ENCODE measurements around the gene TIRAP.
"Not testable (repeated sequence)": the region's sequence is repeated elsewhere in the genome, so short reads cannot be mapped to it uniquely, and the experiment has no call there.

The TIRAP gene, protein sequence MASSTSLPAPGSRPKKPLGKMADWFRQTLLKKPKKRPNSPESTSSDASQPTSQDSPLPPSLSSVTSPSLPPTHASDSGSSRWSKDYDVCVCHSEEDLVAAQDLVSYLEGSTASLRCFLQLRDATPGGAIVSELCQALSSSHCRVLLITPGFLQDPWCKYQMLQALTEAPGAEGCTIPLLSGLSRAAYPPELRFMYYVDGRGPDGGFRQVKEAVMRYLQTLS

DNA sequence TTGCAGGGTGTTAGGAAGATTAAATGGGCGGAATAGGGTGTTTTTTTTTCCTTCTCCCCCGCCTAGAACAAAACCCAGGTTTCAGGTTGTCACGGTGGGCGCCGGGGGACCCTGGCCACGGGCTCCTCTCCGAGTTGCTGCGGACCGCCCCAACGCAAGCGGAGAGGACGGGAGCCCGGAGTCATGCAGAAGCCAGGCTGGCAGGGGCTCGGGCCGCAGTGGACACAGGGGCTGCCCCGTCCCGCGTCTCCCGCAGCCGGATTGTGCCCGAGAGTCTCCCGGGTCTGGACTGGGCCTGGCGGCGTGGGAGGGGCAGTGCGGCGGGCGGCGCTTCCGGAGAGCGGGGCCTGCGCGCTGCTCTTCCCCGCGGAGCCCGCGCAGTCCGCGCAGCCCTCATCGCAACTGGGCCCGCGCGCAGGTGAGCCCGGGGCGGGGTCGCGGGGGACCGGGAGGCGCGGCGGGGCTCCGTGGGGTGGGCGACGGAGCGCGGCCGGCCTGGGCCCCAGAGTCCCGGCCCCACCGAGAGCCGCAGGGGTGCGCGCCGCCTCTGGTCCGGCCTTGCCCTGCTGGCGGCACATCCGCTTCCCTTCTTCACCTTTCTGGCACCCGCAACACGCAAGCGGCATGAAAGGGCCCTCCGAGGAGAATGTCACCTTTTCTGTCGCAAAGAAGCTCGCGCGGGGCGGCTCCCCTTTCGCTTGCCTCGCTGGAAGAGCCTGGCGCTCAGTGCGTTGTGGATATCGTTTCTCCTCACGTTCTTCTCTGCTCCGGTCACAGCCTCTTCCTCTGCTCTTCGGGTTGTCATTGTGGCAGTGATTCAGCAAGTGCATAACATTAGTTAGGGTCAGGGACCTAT, at the start of gene TIRAP:
TSS of gene TIRAP (plus strand) at position 358 of the 856 bp plus-strand sequence. CDS start 7,802 bp downstream, outside the sequence.
- DNase-seq (ENCODE audit: insufficient read length, low spot score) (peak; percentile 33), FAIRE-seq (no peak)

DNA sequence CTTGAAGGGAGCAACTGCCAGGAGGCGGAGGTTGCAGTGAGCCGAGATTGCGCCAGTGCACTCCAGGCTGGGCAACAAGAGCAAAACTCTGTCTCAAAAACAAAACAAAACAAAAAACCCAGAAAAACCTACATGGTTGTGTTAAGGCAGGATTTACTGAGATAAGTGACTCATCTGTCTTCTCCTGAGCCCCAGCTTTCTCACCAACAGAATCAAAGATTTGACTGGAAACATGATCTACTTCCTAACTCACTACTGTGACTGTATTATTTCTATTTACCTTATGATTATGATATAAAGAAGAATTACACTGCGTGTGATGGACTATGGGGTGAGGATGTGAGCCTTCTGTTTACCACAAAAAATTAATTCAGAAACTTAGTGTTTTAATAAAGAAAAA, 49.5 kb upstream of the TIRAP start:
- FAIRE-seq, result no peak
- no peak for DNase-seq (ENCODE audit: insufficient read length, low spot score)

DNA sequence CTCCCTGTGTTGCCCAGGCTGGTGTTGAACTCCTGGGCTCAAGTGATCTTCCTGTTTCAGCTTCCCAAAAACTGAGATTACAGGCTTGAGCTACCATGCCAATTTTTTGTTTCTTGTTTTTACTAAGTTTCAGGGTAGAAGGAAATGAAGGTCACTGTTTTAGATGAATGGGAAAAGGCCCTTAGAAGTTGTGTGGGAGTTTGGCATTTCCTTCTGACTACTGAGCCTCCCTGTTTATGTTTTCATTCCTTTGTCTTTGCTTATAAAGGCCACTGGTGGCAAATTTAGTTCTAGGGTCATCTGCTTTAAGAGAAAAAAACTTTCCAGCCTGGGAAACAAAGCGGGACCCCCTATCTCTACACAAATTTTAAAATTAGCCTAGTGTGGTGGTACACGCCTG, 36.3 kb upstream of the TIRAP start:
- FAIRE-seq (no peak), DNase-seq (ENCODE audit: insufficient read length, low spot score) (no peak)

DNA sequence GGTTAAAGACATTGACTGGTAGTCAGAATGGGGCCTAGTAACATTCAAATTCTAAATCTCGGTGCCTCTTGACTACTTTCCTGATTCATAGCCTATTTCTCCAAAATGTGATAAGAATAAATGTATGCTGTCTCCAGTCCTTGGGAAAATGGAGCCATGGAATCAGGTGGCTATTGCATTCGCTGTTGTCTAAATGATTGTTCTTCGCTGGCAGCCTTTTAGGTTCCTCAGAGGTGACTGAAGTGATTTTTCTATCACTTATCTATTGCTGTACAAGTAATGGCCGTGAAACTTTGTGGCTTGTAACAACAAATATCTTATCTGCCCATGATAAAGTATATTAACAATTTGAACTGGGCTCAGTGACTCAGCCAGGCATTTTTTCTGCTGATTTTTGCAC, 29.6 kb upstream of the TIRAP start:
- no peak for DNase-seq (ENCODE audit: insufficient read length, low spot score)
- FAIRE-seq, result no peak

DNA sequence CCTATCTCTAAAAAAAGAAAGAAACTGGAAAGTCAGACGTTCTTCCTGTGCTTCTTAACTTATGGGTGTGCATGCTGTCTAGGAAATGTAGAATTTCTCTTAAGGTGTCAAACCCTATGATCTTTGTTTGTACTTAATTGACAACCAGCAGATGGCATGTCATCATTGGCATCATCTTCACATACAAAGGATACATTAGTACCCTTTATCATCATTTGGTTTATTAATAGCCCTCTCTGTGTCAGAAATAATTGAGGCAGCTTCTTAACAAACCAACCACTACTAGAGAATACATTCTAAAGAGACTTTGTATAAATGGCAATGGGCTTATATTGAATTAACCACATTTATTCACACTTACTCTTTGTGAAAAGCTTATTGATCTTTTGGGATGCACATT, 28.1 kb upstream of the TIRAP start:
- no peak for DNase-seq (ENCODE audit: insufficient read length, low spot score)
- FAIRE-seq, result no peak

DNA sequence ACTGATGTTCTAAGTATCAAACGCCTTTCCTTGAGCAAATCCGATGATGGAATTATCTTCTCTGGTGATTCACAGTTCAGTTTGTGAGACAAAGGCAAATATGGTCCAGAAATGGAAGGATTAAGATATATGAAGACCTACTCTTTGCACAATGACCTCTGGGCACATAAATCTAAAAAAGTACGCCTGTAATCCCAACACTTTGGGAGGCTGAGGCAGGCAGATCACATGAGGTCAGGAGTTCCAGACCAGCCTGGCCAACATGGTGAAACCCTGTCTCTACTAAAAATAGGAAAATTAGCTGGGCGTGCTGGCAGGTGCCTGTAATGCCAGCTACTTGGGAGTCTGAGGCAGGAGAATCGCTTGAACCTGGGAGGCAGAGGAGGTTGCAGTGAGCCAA, 27.4 kb upstream of the TIRAP start:
- not testable (repeated sequence) for FAIRE-seq; DNase-seq (ENCODE audit: insufficient read length, low spot score)

DNA sequence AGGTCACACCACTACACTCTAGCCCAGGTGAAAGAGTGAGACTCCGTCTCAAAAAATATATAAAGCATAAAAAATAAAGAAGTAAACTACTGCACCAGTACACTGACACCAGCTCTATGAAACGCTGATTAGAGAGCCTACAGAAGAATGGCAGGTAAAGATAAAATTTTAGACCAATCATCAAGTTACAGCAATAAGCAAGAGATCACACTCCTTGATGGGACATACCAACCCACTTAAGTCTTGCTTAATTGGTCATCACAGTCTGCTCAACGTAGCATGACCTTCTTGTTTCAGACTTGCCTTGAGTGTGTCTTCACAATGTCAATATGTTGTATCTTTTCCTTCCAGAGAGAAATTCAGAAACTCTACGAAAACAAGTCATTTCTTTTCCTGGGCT, 26.7 kb upstream of the TIRAP start:
- DNase-seq (ENCODE audit: insufficient read length, low spot score) (no peak), FAIRE-seq (no peak)

DNA sequence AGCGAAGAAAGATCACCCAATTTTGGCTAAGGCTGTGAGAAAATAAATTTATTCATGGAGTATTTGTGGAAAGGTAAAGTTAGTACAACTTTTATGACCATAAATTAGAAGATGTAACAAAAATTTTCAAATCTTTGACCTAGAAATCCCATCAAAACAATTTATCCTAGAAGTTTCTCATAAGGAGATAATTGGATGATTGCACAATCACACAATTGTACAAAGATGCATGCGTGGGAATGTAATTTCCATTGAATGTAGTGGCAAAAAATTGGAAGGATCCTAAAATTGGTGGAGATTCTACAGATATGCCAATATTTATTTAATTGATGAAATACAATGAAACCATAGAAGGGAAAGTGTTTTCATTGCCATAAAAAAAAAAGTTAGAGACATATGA, 25.7 kb upstream of the TIRAP start:
- FAIRE-seq (no peak), DNase-seq (ENCODE audit: insufficient read length, low spot score) (no peak)

DNA sequence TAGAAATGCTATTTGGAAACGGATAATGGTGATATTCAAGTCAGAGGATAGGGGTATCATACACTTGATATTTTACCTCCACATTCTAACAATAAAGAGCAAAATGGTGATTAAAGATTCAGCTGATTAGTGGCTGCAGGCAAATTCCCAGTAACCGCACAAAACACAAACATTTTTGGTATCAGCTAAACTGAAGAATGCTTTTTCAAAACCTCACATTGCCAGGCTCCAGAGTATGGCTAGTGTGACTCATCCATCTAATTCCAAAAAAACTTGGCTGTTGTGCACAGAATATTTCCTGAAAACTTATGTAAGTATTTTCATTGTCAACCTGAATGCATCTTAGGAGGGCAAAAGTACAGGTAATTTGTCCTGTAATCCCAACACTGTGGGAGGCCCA, 25.1 kb upstream of the TIRAP start:
- FAIRE-seq, result no peak
- no peak for DNase-seq (ENCODE audit: insufficient read length, low spot score)

DNA sequence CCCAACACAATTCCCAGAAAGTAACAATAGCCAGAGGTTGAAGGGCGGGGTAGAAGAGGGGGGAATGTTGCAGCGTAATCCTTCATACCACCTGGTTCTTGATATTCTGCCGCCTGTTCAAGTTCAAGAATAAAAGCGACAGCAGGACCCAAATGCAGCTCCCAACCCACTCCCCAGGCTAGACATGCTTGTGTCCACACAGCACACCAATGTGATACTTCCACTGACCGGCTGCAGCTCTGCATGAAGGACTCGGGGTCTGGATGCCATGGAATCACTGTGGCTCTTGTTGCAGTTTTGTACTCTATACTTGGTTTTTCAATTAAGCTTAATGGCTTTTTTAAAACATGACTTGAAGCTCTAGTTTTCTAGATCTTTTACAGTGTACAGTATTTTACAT, 20.7 kb upstream of the TIRAP start:
- FAIRE-seq (no peak), DNase-seq (ENCODE audit: insufficient read length, low spot score) (no peak)

DNA sequence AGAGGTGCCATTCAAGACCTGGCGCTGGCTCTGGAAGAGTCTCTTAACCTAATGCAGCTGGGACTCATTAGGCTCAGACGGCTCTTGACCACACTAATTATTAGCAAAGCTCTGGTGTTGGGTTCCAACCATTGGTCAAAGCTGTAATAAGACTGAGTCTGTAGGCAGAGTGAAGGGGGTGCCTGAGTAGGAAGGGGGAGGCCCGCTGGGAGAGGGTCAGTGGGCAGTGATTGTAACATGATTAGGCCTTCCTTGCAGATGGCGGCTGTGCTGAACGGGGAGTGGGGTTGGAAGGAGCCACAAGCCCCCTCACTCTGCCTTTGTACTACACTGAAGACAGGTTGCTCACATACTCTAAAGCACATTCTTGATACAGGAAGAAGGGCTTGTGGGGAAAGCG, 19.4 kb upstream of the TIRAP start:
- FAIRE-seq, result no peak

DNA sequence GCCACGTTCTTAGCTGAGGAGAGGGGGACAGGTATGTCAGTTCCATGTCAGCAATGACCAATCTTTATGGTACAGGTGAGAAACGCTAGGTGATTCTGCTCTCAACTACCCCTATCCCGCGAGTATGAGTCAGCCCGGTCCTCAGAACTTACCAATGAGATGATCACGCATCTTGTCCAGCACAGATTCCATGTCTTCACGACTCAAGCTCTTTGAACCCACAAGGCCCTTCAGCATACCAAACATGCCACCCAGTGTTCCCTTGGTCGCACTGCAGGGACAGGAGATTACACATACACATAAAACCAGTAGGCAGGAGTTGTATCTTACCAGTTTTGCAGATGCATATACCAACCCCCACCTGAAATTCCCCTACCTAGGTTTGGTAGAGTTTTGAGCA, 17.1 kb upstream of the TIRAP start:
- no peak for FAIRE-seq
- DNase-seq (ENCODE audit: insufficient read length, low spot score), result no peak

More for the DNA sequence above, 19.4 kb upstream of the TIRAP start:
- no peak for DNase-seq (ENCODE audit: insufficient read length, low spot score)

DNA sequence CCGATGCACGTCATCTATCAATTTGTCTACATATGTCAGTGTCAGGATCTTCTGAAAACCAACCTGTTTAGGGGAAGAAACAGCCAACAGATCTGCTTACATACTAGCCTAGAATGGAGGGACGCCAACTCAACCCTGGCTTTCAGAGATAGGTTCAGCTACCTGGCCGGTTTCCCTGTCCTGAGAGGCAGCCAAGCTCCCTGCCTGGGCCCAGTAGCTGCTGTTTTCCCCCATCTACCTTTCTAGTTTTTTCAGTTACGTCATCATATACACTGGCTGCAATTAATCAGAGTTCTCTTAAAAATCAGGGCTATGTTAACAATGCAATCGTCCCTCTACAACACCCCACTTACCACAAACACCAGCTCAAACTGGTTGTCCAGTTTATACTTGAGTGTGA, 15.2 kb upstream of the TIRAP start:
- DNase-seq (ENCODE audit: insufficient read length, low spot score) (no peak), FAIRE-seq (no peak)

DNA sequence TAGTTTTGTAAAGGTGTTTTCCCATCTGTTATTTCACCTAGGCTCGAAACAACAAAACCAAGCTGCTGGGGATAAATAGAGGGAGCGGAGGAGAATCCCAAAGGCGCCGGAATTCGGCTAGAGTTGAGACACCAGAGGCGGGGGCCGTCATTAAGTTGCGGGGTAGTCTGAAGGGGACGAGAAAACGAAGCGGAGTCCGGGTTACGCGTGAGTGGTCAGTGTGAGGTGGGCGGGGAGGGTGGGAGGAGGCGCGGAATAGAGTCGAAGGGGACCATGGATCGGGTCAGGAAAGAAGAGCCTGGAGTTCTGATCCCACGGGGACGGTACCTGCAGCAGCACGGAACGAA, 14.6 kb upstream of the TIRAP start:
- peak; percentile 22 for DNase-seq (ENCODE audit: insufficient read length, low spot score)

DNA sequence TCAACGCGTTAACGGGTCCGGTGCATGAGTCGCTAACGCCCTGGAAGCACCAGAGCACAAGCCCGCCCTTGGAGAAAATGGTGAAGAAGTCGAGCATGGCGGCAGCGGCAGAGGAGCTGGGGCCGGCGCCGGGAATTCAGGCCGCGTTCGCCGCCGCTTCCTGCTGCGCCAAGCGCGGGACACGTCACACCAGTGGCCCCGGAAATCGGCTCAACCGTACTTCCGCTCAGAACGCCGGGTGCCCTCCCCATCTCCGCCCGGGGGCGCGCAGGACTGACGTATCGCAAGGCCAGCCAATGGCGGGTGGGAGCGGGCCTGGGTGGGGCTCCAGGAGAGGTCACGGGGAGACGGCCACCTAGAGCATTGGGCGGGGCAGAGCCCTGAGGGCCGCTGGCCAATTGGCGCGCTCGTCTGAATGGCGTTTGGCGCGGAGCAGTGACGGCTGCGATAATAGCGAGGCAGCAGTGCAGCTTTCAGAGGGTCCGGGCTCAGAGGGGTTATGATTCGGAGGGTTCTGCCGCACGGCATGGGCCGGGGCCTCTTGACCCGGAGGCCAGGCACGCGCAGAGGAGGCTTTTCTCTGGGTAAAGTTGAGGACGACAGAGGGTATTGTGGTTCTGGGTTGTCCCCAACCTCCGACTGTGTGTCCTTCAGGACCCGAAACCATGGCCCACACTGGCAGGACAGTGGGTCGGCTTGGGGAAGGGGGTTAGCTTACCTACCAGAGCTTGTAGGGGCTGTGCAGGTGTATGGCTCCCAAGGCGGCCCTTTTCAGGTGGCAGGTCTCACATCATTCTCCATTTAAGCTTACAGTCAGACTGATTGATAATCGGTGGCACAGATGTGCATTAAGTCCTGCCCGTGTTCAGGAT, 13.9 kb upstream of the TIRAP start, which contains the start of the genes FOXRED1 and SRPRA:
TSS of gene FOXRED1 (plus strand) at position 447 of the 872 bp plus-strand sequence. CDS start at position 500, 53 bp downstream.
TSS of gene SRPRA (minus strand) at position 188 of the 872 bp plus-strand sequence. CDS start at position 97, 91 bp downstream.
- FAIRE-seq (peak; percentile 94), DNase-seq (ENCODE audit: insufficient read length, low spot score) (peak; percentile 97)

More for the DNA sequence above, 14.6 kb upstream of the TIRAP start:
- FAIRE-seq, result no peak

DNA sequence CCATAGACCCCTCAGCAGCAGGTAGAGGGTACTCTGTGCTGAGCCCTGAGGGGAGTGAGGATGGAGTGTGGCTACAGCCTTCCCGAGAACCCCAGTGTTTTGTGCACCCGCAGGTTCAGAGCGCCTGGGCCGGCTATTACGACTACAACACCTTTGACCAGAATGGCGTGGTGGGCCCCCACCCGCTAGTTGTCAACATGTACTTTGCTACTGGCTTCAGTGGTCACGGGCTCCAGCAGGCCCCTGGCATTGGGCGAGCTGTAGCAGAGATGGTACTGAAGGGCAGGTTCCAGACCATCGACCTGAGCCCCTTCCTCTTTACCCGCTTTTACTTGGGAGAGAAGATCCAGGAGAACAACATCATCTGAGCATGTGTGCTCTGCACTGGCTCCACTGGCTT, 5.6 kb upstream of the TIRAP start:
- DNase-seq (ENCODE audit: insufficient read length, low spot score) (no peak), FAIRE-seq (no peak)

DNA sequence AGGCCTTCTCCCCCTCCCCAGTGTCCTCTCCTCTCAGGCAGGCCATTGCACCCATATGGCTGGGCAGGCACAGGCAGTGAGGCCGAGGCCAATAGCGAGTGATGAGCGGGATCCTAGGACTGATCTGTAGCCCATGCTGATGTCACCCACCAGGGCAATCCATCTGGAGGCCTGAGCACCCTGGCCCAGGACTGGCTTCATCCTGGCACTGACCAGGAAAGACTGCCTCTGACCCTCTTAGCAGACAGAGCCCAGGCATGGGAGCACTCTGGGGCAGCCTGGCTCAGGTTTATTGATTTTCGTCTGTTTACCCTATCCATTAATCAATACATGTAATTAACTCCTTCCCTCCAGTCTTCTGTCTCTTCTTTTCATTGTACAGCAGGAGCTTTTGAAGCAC, 5.1 kb upstream of the TIRAP start:
- DNase-seq (ENCODE audit: insufficient read length, low spot score) (no peak), FAIRE-seq (no peak)

DNA sequence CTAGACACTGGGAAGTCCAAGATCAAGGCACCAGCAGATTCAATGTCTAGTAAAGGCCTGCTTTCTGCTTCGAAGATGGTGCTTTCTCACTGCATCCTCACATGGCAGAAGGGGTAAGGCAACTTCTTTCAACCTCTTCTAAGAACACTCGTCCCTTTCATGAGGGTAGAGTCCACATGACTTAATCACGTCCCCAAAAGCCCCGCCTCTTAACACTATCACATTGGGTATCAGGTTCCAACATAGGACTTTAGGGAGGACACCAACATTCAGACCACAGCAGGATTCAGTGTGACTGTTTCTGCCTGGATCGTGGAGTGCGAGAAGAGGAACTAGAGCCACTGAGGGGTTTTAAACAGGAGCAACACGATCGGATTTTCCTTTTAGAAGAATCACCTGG, 3.7 kb upstream of the TIRAP start:
- FAIRE-seq (no peak), DNase-seq (ENCODE audit: insufficient read length, low spot score) (no peak)

DNA sequence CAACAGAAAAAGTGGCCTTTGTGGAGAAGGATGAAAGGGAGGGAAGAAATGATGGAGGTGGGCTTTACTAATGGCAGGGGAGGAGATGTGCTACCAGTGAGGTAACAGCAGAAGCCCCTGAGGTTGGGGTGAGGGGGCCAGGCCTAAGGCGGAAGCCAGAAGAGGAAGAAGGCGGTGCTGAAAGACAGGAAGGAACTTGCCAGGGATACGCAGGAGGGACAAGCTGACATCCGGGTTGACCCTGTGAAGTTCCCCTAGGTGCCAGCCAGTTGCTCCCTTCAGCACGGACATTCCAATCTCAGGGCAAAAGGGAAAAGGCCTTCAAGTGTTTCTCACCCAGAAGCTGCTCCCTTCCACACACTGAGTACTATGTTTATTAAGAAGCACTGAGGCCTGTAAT, 2.3 kb upstream of the TIRAP start:
- FAIRE-seq, result no peak

DNA sequence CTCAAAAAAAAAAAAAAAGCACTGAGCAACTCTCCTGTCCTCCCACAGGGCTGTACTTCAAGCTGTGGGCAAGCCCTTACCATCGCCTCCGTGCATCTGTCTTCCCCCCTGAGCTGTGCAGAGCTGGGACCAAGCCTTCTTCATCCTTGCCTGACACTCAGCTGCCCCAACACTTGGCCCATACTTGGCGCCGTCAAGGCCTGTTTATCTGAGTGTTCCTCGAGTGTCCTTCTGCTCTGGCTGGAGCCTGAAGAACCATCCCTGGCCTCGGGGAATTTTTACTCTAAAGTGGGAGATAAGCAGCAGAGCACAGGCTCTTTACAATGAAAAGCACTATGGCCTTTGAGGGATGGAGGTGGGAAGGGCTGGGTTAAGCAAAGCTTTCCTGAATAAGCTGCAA, 1.6 kb upstream of the TIRAP start:
- FAIRE-seq (no peak), DNase-seq (ENCODE audit: insufficient read length, low spot score) (no peak)

More for the DNA sequence above, 2.3 kb upstream of the TIRAP start:
- no peak for DNase-seq (ENCODE audit: insufficient read length, low spot score)

DNA sequence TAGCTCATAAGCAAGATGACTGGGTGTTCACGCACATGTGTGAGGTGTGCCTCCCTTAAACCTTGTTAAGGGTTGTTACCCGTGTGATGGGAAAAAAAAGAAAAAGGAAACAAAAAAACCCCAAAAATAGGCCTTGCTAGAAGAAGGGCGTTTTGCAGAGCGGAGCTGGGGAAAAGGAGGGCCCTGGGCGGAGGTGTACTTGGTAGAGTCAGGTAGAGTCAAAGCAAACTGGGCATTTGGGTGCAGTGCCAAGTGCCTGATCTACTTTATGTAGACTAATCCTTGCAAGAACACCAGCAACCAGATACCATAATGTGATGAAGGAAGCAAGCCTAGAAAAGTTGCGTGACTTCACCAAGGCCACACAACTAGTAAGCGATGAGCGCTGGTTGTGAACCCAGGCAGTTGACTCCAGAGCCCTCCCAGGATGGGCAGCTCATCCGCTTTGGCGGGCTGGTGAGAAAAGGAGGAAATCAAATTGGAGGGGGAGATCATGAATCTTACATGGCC, 1.2 kb upstream of the TIRAP start:
- FAIRE-seq (no peak), DNase-seq (ENCODE audit: insufficient read length, low spot score) (no peak)

Data from HTR-8/SVneo (cell line).